PC-9 (cell line): ENCODE measurements around the gene FXYD6. TPM values are rescaled to one million over a fixed set of nuclear protein-coding genes. Genes with fewer than 3 reads are reported as not detected.

ENCODE experiments used
- BruUV-seq: library from RNA; stranded (reverse); fragments of 400-500 nt; replicated peaks from 2 replicates; lab custom pipeline; 2021; lab: Mats Ljungman, UMichigan
- CTCF ChIA-PET: fragments of 300-600 bp; sonication (Branson Sonifier 250); formaldehyde crosslinking; loops from one replicate; lab custom pipeline; 2022; ENCODE audit warnings: antibody characterized with exemption; lab: Charles Lee
- POLR2A ChIA-PET: fragments of 300-600 bp; sonication (Branson Sonifier 250); formaldehyde crosslinking; loops from one replicate; lab custom pipeline; 2022; ENCODE audit warnings: antibody characterized with exemption; ENCODE audit not compliant: unreplicated experiment; lab: Charles Lee
- DNase-seq, 2 experiments: peaks; one replicate each; pipeline versions ENCODE4 v3.0.0 to v3.0.0-alpha.2; 2015 to 2022; ENCODE audit warnings: mixed read lengths in 1 of 2
- H2AFZ ChIP-seq: fragments of 200-600 bp; sonication (generic); 2 replicates; pipeline ENCODE4 v1.8.1; 2017; ENCODE audit warnings: antibody characterized with exemption
- H3F3A ChIP-seq: fragments of 200-600 bp; sonication (generic); 2 replicates; pipeline ENCODE4 v1.8.1; 2017; ENCODE audit warnings: antibody characterized with exemption, mild to moderate bottlenecking, low read depth; ENCODE audit not compliant: insufficient read depth
- H3K27ac ChIP-seq: fragments of 200-600 bp; sonication (generic); 2 replicates; pipeline ENCODE4 v1.6.1; 2016; ENCODE audit warnings: mixed run types
- H3K27me3 ChIP-seq: fragments of 200-600 bp; sonication (generic); 2 replicates; pipeline ENCODE4 v1.6.1; 2016; ENCODE audit warnings: low read depth, mixed run types; ENCODE audit not compliant: insufficient read depth
- H3K36me3 ChIP-seq: fragments of 200-600 bp; sonication (generic); 2 replicates; pipeline ENCODE4 v1.6.1; 2016; ENCODE audit warnings: low read depth, mixed run types
- H3K4me1 ChIP-seq: fragments of 200-600 bp; sonication (generic); replicated peaks from 2 replicates; pipeline ENCODE4 v1.6.1; 2016; ENCODE audit warnings: mixed run types; ENCODE audit not compliant: insufficient read depth
- H3K4me2 ChIP-seq: fragments of 200-600 bp; sonication (generic); 2 replicates; pipeline ENCODE4 v1.6.1; 2017; ENCODE audit warnings: mixed run types
- H3K4me3 ChIP-seq: fragments of 200-600 bp; sonication (generic); 2 replicates; pipeline ENCODE4 v1.6.1; 2016; ENCODE audit warnings: mixed run types
- H3K79me2 ChIP-seq: fragments of 200-600 bp; sonication (generic); 2 replicates; pipeline ENCODE4 v1.6.1; 2017; ENCODE audit warnings: low read depth, mixed run types
- H3K9me2 ChIP-seq: fragments of 200-600 bp; sonication (generic); 2 replicates; pipeline ENCODE4 v1.8.1; 2017; ENCODE audit warnings: mild to moderate bottlenecking; ENCODE audit not compliant: insufficient read depth
- H3K9me3 ChIP-seq: fragments of 200-600 bp; sonication (generic); 2 replicates; pipeline ENCODE4 v1.8.1; 2016; ENCODE audit warnings: low read depth; ENCODE audit not compliant: insufficient read depth
- H4K20me1 ChIP-seq: fragments of 200-600 bp; sonication (generic); 2 replicates; pipeline ENCODE4 v1.8.1; 2017; ENCODE audit not compliant: insufficient read depth
- EZH2 ChIP-seq: fragments of 200-600 bp; sonication (generic); IDR thresholded peaks from 2 replicates; pipeline ENCODE4 v1.8.0; 2017; ENCODE audit warnings: antibody characterized with exemption, low read depth
- intact Hi-C: fragments of 100-400 bp; cut with micrococcal nuclease; formaldehyde crosslinking; loops from one replicate; pipeline ENCODE4 v1.10.0; 2022; ENCODE audit not compliant: unreplicated experiment
- total RNA-seq: library from RNA; stranded (reverse); gene quantifications from 2 replicates; pipeline ENCODE4 v1.2.3, GENCODE V29; 2021
- TF ChIP-seq, protein P1 (sequence below): fragments of 200-600 bp; sonication (generic); conservative IDR thresholded peaks from 2 replicates; pipeline ENCODE4 v1.6.1; 2017; ENCODE audit warnings: mixed run types, antibody characterized with exemption, mild to moderate bottlenecking, moderate library complexity

FXYD6 gene
- total RNA-seq, 1 experiment from 2014 or later = 0.20 TPM

DNA sequence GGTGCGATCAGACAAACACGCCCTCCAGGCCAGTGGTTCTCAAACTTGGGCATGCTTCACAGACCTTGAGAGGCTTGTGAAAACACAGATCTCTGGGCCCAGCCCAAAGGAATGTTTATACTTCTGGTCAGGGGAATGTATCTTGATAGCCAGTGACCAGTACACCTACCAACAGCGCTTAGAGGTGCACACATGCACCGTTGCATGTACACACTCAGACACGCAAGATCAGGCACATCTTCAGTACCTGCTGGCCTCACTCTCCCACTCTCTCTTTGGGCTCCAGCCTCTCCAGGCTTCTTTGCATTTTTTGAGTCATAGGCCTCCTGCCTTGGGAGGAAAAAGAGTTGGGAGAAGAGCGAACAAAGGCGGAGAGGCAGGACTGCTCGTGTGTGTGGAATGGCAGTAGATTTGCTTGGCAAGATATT, 11.7 kb upstream of the FXYD6 start:
- H3K4me3 ChIP-seq = no peak overlapping the region
- no peaks in the 10 kb centered on the region for H4K20me1 ChIP-seq
- peaks cover 30% of the 10 kb centered on the region; the same call in 1 of the 2 replicates for H3K27me3 ChIP-seq
- ChIA-PET CTCF (no interaction called here), POLR2A (no interaction called here)
- no peaks in the 10 kb centered on the region for H3K9me2 ChIP-seq
- TF ChIP-seq EZH2 = no peak
- TF ChIP-seq, protein P1, sequence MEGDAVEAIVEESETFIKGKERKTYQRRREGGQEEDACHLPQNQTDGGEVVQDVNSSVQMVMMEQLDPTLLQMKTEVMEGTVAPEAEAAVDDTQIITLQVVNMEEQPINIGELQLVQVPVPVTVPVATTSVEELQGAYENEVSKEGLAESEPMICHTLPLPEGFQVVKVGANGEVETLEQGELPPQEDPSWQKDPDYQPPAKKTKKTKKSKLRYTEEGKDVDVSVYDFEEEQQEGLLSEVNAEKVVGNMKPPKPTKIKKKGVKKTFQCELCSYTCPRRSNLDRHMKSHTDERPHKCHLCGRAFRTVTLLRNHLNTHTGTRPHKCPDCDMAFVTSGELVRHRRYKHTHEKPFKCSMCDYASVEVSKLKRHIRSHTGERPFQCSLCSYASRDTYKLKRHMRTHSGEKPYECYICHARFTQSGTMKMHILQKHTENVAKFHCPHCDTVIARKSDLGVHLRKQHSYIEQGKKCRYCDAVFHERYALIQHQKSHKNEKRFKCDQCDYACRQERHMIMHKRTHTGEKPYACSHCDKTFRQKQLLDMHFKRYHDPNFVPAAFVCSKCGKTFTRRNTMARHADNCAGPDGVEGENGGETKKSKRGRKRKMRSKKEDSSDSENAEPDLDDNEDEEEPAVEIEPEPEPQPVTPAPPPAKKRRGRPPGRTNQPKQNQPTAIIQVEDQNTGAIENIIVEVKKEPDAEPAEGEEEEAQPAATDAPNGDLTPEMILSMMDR = no peak
- no peak overlapping the region for H3K27ac ChIP-seq
- no peaks in the 10 kb centered on the region for H3K79me2 ChIP-seq
- H2AFZ ChIP-seq = no peak overlapping the region
- H3K4me2 ChIP-seq = no peak overlapping the region
- H3K9me3 ChIP-seq = no peaks in the 10 kb centered on the region
- DNase-seq = no peak
- H3F3A ChIP-seq = no peaks in the 10 kb centered on the region
- H3K36me3 ChIP-seq = no peaks in the 10 kb centered on the region
- no TSS peak for BruUV-seq
- no peaks in the 10 kb centered on the region for H3K4me1 ChIP-seq
- intact Hi-C loops = no loop called here

DNA sequence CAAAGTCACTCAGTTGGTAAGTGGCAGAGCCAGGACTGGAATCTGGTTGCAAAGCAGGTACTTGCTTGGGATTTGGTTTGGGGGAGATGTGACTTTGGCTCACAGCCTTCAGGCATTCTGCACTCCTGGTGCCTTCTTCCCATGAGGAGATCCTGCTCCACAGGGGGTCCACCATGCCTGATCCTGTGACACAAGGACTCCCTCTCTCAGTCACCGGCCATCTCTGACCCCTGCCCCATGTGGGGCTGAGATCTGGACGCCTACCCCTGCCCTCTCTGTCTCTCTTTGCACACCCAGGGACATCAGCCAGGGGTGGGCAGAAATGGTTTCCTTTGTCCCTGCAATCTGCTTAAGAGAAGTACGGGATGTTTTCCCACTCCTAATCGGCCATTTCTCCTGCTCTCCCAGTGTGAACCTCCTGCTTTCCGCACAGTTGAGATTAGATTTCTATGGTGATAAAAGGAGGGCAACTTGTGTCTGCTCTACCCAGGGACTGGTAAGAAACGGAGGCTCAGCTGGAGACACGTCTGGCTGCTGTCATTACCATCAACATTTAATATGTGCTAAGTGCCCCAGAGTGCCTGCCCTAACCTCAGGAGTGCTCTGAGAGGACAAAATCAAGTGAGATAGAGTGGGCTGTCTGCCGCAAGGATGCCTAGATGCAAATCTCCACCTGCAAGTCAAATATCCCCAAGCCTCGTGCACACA, 11.1 kb upstream of the FXYD6 start:
- H3K4me2 ChIP-seq = no peak overlapping the region
- intact Hi-C loops = no loop called here
- DNase-seq = no peak
- H4K20me1 ChIP-seq = no peaks in the 10 kb centered on the region
- no peaks in the 10 kb centered on the region for H3K9me3 ChIP-seq
- no peaks in the 10 kb centered on the region for H3K4me1 ChIP-seq
- ChIA-PET CTCF (no interaction called here), POLR2A (no interaction called here)
- TF ChIP-seq, protein P1 = no peak
- TF ChIP-seq EZH2 = no peak
- H3K27me3 ChIP-seq = peaks cover 35% of the 10 kb centered on the region
- H2AFZ ChIP-seq = no peak overlapping the region
- H3K9me2 ChIP-seq = no peaks in the 10 kb centered on the region
- no peak overlapping the region for H3K4me3 ChIP-seq
- no TSS peak for BruUV-seq
- H3K27ac ChIP-seq = no peak overlapping the region
- H3K79me2 ChIP-seq = no peaks in the 10 kb centered on the region
- no peaks in the 10 kb centered on the region for H3F3A ChIP-seq
- no peaks in the 10 kb centered on the region for H3K36me3 ChIP-seq

DNA sequence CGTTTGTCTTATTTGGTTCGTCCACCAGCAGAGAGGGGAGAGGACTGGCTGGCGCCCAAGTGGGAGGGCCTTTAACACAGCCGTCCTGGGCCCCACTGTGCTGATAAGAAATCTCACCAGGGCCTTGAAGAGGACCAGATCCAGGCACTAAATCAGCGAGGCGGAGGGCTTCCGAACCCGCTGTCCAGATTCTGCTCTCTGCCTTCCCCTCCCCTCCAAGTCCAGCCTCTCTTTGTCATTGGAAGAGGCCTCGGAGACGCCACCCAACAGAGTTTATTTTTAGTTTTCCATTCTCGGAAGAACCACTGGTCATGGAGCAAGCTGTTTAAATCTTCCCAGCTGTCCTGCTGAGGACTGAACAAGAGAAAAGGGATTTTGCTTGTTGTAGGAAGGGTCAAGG, 9.3 kb upstream of the FXYD6 start:
- intact Hi-C loops = no loop called here
- TF ChIP-seq, protein P1 = no peak
- TF ChIP-seq EZH2 = no peak
- Histone ChIP-seq H3K27ac (no peak overlapping the region), H3K4me3 (no peak overlapping the region), H3K27me3 (peaks cover 49% of the 10 kb centered on the region), H2AFZ (no peak overlapping the region), H3K36me3 (no peaks in the 10 kb centered on the region), H3K4me2 (no peak overlapping the region), H3K9me3 (no peaks in the 10 kb centered on the region), H3F3A (no peaks in the 10 kb centered on the region), H3K79me2 (no peaks in the 10 kb centered on the region), H4K20me1 (no peaks in the 10 kb centered on the region), H3K4me1 (no peaks in the 10 kb centered on the region), H3K9me2 (no peaks in the 10 kb centered on the region)
- DNase-seq = no peak
- no TSS peak for BruUV-seq
- ChIA-PET POLR2A (no interaction called here), CTCF (no interaction called here)
